Osteocyte (in vitro differentiated cells): Measurements from ENCODE around the gene UGT1A5. TPM values are rescaled to one million over a fixed set of nuclear protein-coding genes. Genes with fewer than 3 reads are reported as not detected.

Source experiments
- DNase-seq: peaks from one replicate; pipeline ENCODE4 v3.0.0; 2021; ENCODE audit warnings: mixed read lengths; ENCODE audit not compliant: unreplicated experiment; ENCODE audit errors: extremely low spot score
- H3K27ac Mint-ChIP-seq: one replicate; pipeline ENCODE4 v1.8.0; 2021; ENCODE audit warnings: mild to moderate bottlenecking, mixed read lengths; ENCODE audit not compliant: unreplicated experiment
- H3K27me3 Mint-ChIP-seq: one replicate; pipeline ENCODE4 v1.8.0; 2021; ENCODE audit warnings: mixed read lengths; ENCODE audit not compliant: unreplicated experiment
- H3K36me3 Mint-ChIP-seq: one replicate; pipeline ENCODE4 v1.8.0; 2021; ENCODE audit warnings: mixed read lengths; ENCODE audit not compliant: unreplicated experiment
- H3K4me1 Mint-ChIP-seq: one replicate; pipeline ENCODE4 v1.8.0; 2021; ENCODE audit warnings: mixed read lengths; ENCODE audit not compliant: unreplicated experiment
- H3K4me3 Mint-ChIP-seq: one replicate; pipeline ENCODE4 v1.8.0; 2021; ENCODE audit warnings: mild to moderate bottlenecking, moderate library complexity, mixed read lengths; ENCODE audit not compliant: unreplicated experiment
- H3K9me3 Mint-ChIP-seq: one replicate; pipeline ENCODE4 v1.8.0; 2021; ENCODE audit warnings: mixed read lengths; ENCODE audit not compliant: unreplicated experiment
- total RNA-seq: library from RNA; stranded (reverse); gene quantifications from 2 replicates; pipeline ENCODE4 v1.2.1, GENCODE V29; 2021
- TF ChIP-seq, protein P1 (sequence below): fragments of 200-600 bp; sonication (generic); IDR thresholded peaks from 2 replicates; pipeline ENCODE4 v1.5.0; 2021; ENCODE audit warnings: antibody characterized with exemption, mild to moderate bottlenecking, moderate library complexity

The UGT1A5 gene
- total RNA-seq, 1 donor from 2014 or later: not detected

DNA sequence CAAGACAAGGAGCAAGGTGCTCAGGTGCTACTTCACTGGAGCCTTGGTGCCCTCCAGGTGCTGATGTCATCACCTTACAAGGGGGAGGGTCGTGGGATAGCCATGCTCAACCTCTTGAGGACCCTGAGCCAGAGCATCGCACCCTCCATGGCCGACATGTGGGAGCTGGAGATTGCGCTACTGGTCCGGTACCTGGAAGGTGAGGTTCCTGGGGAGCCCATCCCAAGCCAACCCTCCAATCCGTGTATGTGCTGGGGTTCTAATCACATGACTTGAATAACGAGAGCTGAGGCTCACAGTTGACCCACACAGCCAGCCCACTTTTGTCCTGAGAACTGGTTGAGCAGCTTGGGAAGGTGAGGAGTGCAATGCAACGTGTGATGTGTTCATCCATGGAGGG is 91.3 kb downstream of the UGT1A5 start:
- Mint-ChIP-seq H3K4me3 (no peak overlapping the region), H3K9me3 (peaks cover 3% of the 10 kb centered on the region), H3K4me1 (no peaks in the 10 kb centered on the region), H3K27ac (no peak overlapping the region), H3K27me3 (peaks cover 38% of the 10 kb centered on the region), H3K36me3 (no peaks in the 10 kb centered on the region)
- TF ChIP-seq, protein P1, sequence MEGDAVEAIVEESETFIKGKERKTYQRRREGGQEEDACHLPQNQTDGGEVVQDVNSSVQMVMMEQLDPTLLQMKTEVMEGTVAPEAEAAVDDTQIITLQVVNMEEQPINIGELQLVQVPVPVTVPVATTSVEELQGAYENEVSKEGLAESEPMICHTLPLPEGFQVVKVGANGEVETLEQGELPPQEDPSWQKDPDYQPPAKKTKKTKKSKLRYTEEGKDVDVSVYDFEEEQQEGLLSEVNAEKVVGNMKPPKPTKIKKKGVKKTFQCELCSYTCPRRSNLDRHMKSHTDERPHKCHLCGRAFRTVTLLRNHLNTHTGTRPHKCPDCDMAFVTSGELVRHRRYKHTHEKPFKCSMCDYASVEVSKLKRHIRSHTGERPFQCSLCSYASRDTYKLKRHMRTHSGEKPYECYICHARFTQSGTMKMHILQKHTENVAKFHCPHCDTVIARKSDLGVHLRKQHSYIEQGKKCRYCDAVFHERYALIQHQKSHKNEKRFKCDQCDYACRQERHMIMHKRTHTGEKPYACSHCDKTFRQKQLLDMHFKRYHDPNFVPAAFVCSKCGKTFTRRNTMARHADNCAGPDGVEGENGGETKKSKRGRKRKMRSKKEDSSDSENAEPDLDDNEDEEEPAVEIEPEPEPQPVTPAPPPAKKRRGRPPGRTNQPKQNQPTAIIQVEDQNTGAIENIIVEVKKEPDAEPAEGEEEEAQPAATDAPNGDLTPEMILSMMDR: no peak
- DNase-seq: peak; percentile 71

DNA sequence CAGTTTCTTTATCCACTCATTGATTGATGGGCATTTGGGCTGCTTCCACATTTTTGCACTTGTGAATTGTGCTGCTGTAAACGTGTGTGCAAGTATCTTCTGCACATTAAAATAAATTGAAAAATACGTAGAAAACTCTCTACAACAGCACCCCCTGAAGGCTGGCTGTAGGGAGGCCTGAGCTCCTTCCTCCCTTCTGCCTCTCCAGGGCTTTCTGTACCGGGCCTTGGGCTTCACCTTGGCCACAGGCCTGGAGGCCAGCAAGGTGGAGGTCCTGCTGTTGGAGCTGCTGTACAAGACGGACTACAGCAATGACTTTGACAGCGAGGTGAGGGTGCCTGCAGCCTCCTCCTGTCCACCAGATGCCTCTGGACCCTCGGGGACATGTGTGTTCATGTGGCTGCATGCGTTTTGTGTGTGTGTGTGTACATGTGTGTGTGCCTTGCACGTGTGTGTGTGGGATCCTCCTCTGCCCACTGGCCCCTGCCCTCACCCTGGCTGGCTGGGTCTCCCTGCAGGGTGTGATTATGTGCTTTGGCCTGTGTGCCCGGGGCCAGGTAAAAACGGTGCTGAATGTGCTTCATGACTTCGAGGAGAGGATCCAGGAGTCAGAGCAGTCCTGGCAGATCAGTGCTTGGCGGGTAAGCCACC is 94.6 kb downstream of the UGT1A5 start:
- Mint-ChIP-seq H3K27me3 (peaks cover 43% of the 10 kb centered on the region), H3K36me3 (no peaks in the 10 kb centered on the region), H3K4me3 (no peak overlapping the region), H3K27ac (no peak overlapping the region), H3K9me3 (no peaks in the 10 kb centered on the region), H3K4me1 (no peaks in the 10 kb centered on the region)
- DNase-seq: no peak
- TF ChIP-seq, protein P1: no peak

DNA sequence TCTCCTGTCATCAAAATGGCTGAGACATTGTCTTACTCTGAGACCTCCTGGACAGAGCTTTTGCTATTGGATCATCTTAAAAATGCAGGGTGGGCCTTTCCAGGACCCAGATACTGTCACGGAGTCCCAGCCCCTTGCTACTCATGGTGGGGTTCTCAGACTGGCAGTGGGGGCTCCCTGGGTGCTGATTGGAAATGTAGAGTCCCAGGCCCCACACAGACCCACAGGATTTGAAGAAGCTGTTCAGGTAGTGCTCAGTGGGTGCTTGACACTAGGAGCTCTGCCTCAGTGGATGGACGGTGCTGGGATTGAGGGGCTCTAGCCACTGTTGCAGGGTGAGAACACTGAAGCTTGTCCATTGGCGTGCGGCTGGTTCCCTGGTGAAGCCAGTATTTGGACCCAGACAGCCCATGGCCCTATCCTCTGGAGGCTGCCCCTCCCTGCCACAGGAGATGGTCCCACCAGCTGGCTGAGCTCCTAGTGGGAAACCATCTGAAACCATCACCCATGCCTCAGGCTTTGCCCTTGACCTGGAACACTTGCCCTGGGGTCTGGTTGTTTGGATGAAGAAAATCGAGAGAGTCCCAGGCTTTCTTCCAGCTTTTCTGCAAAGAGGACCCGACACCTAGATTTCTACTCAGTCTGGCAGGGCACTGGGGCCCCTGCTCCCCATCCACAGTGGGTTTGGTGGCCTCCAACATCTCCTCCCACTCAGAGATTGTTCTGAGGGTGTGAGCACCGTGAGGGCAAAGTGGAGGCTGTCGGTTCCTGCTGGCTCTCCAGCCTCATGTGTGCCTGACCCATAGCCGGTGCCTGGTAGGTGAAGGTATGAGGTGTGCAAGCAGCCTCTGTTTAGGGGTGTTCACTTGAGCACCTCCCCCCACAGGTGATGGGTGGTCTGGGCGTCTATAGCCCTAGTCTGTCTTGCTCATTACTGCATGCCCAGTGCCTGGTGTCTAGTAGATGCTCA is 95.5 kb downstream of the UGT1A5 start:
- Mint-ChIP-seq H3K27me3 (peaks cover 43% of the 10 kb centered on the region), H3K27ac (no peak overlapping the region), H3K4me1 (peaks cover 2% of the 10 kb centered on the region), H3K36me3 (no peaks in the 10 kb centered on the region), H3K9me3 (no peaks in the 10 kb centered on the region), H3K4me3 (no peak overlapping the region)
- TF ChIP-seq, protein P1: no peak
- DNase-seq: no peak

DNA sequence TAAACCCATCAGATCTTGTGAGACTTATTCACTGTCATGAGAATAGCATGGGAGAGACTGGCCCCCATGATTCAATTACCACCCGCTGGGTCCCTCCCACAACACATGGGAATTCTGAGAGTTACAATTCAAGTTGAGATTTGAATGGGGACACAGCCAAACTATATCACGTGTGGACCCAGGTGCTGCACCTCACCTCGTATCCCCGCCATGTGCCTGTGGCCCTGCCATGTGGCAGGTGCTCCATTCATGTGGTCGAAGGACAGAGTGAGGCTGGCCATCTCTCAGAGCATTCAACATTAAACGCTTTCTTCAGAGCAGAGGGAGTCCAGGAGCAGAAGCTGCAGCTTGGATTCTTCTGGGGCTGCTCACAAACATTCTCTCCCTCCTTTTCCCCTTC is 97.7 kb downstream of the UGT1A5 start:
- Mint-ChIP-seq H3K27ac (no peak overlapping the region), H3K27me3 (peaks cover 26% of the 10 kb centered on the region), H3K9me3 (no peaks in the 10 kb centered on the region), H3K4me3 (no peak overlapping the region), H3K36me3 (no peaks in the 10 kb centered on the region), H3K4me1 (peaks cover 2% of the 10 kb centered on the region)
- TF ChIP-seq, protein P1: no peak
- no peak for DNase-seq

DNA sequence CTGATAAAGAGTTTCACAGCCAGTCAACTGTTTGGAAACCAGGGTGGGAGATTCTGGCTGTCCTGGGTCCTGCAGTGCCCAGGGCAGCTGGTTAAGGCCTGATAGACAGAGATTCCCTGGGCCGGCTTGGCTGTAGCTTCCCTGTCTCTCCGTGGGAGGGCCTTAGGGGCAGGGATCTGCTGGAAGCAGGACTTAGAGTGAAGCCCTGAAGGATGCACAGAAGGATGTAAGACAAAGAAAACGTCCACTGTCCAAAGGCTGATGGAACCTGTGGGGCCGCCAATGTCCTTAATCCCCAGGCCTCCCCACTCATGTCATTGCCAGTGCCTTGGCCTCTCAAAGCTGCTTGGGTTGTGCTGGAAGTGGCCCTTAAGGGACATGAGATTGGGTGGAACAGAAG is 98.4 kb downstream of the UGT1A5 start:
- H3K27ac Mint-ChIP-seq: no peak overlapping the region
- H3K4me1 Mint-ChIP-seq: peaks cover 4% of the 10 kb centered on the region
- no peak overlapping the region for H3K4me3 Mint-ChIP-seq
- H3K9me3 Mint-ChIP-seq: no peaks in the 10 kb centered on the region
- H3K36me3 Mint-ChIP-seq: no peaks in the 10 kb centered on the region
- peaks cover 20% of the 10 kb centered on the region for H3K27me3 Mint-ChIP-seq
- TF ChIP-seq, protein P1: no peak
- no peak for DNase-seq
